ENCODE results near the gene SMIM35.

Gene SMIM35

DNA sequence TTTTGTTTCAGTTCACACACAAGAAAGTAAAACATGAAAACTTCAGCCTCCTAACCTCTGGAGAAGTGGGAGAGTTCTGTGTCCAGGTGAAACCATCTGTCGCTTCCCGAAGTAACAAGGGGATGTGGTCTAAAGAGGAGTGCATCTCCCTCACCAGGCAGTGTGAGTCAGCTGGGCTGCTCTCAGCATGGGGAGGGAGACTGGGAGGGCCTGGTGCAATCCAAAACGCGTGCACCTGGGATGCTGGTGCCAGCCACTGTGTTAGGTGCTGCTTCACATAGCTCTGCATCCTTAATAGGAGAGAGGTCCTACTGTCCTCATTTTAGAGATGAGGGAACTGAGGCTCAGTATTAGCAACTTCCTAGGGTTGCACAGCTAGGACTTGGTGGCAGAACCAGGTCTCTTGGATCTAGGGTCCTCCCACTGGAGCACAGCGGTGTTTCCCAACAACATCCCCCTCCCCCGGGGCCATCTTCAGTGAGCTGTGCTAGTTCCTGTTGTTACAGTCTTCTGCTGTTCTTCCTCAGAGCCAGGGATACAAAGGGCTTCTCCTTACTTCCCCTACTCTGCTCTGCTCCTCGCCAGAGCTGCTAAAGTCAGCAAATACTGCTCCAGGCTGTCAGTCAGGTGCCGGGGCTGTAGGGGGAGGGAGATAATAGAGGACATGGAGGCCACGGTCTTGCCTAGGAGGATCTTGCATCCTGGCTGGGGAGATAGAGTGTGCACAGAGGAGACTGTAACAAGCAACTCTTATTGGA lies 92.6 kb downstream of the SMIM35 start:
- Histone ChIP-seq H3K36me3 (ENCODE audit: insufficient read depth, low read length) (no peaks in the 10 kb centered on the region), H3K4me1 (ENCODE audit: control insufficient read depth, insufficient read depth, low read length, unreplicated experiment) (no peaks in the 10 kb centered on the region), H3K27me3 (ENCODE audit: insufficient read depth, low read length) (peaks cover 16% of the 10 kb centered on the region; the same call in 1 of the 2 replicates), H2AFZ (ENCODE audit: low read length, unreplicated experiment) (no peak overlapping the region), H3K27ac (ENCODE audit: low read depth, low read length) (no peak overlapping the region), H3K79me2 (ENCODE audit: control insufficient read depth, insufficient read depth, low read length, unreplicated experiment) (no peaks in the 10 kb centered on the region), H3K4me3 (ENCODE audit: low read depth, low read length) (no peak overlapping the region)

DNA sequence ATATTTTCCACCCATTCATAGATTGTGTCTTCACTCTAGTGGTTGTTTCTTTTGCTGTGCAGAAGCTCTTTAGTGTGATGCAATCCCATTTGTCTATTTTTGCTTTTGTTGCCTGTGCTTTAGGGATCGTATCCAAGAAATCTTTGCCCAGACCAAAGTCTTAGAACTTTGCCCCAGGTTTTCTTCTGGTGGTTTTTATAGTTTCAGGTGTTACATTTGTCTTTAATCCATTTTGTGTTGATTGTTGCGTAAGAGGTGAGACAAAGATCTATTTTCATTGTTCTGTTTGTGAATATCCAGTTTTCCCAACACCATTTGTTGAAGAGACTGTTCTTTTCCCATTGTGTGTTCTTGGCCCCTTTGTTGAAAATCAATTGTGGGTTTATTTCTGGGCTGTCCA lies 94.1 kb downstream of the SMIM35 start:
- H2AFZ ChIP-seq (ENCODE audit: low read length, unreplicated experiment) = no peak overlapping the region
- no peak overlapping the region for H3K4me3 ChIP-seq (ENCODE audit: low read depth, low read length)
- peaks cover 28% of the 10 kb centered on the region for H3K27me3 ChIP-seq (ENCODE audit: insufficient read depth, low read length)
- no peak overlapping the region for H3K27ac ChIP-seq (ENCODE audit: low read depth, low read length)
- H3K4me1 ChIP-seq (ENCODE audit: control insufficient read depth, insufficient read depth, low read length, unreplicated experiment) = no peaks in the 10 kb centered on the region
- H3K36me3 ChIP-seq (ENCODE audit: insufficient read depth, low read length) = no peaks in the 10 kb centered on the region
- no peaks in the 10 kb centered on the region for H3K79me2 ChIP-seq (ENCODE audit: control insufficient read depth, insufficient read depth, low read length, unreplicated experiment)

DNA sequence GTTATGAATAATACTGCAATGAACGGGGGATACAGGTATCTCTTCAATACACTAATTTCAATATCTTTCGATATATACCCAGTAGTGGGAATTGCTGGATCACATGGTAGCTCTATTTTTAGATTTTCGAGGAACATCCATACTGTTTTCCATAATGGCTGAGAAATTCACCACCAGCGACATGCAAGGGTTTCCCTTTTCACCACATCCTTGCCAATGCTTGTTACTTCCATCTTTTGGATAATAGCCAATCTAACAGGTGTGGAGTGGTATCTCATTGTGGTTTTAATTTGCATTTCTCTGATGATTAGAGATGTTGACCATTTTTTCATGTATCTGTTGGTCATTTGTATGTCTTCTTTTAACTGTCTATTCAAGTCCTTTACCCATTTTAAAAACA lies 94.6 kb downstream of the SMIM35 start:
- no peak overlapping the region for H3K4me3 ChIP-seq (ENCODE audit: low read depth, low read length)
- peaks cover 33% of the 10 kb centered on the region for H3K27me3 ChIP-seq (ENCODE audit: insufficient read depth, low read length)
- no peaks in the 10 kb centered on the region for H3K79me2 ChIP-seq (ENCODE audit: control insufficient read depth, insufficient read depth, low read length, unreplicated experiment)
- H3K36me3 ChIP-seq (ENCODE audit: insufficient read depth, low read length) = no peaks in the 10 kb centered on the region
- H3K27ac ChIP-seq (ENCODE audit: low read depth, low read length) = no peak overlapping the region
- no peak overlapping the region for H2AFZ ChIP-seq (ENCODE audit: low read length, unreplicated experiment)
- no peaks in the 10 kb centered on the region for H3K4me1 ChIP-seq (ENCODE audit: control insufficient read depth, insufficient read depth, low read length, unreplicated experiment)

- H3K79me2 ChIP-seq (ENCODE audit: control insufficient read depth, insufficient read depth, low read length, unreplicated experiment) = no peaks in the 10 kb centered on the region
- no peaks in the 10 kb centered on the region for H3K4me1 ChIP-seq (ENCODE audit: control insufficient read depth, insufficient read depth, low read length, unreplicated experiment)
- H3K4me3 ChIP-seq (ENCODE audit: low read depth, low read length) = no peak overlapping the region
- no peaks in the 10 kb centered on the region for H3K36me3 ChIP-seq (ENCODE audit: insufficient read depth, low read length)
- no peak overlapping the region for H3K27ac ChIP-seq (ENCODE audit: low read depth, low read length)
- H3K27me3 ChIP-seq (ENCODE audit: insufficient read depth, low read length) = peaks cover 57% of the 10 kb centered on the region
- no peak overlapping the region for H2AFZ ChIP-seq (ENCODE audit: low read length, unreplicated experiment)
Measured at GRCh38 chr11:117989351-117990102, 97.2 kb downstream of the SMIM35 start.

DNA sequence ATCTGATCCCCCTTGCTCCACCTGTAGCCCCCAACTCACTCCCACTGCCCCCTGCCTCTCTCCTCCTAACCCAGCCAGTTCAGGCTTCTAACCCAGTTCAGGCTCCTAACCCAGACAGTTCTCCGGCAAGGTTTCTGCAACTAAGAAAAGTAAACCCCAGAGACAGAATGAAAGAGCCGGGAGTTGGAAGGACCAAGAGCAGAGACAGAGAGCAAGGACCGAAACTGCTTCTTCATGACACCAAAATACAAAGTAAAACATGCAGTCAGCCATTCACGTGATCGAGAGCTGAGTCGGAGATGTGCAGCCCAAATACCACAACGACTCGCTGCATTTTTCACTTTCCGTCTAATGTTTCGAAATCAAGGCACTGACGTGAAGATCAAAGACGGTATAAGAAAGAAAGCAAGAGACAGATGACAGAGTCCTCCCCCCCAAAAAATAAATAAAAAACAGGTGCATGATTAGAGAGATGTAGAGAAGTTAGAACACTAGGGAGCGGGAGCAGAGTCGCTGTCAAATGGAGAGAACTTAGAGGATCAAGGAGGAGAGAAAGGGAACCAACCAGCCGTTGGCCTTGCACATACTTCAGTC lies 99.7 kb downstream of the SMIM35 start:
- no peak overlapping the region for H3K27ac ChIP-seq (ENCODE audit: low read depth, low read length)
- H3K36me3 ChIP-seq (ENCODE audit: insufficient read depth, low read length) = no peaks in the 10 kb centered on the region
- no peak overlapping the region for H2AFZ ChIP-seq (ENCODE audit: low read length, unreplicated experiment)
- no peaks in the 10 kb centered on the region for H3K79me2 ChIP-seq (ENCODE audit: control insufficient read depth, insufficient read depth, low read length, unreplicated experiment)
- H3K4me1 ChIP-seq (ENCODE audit: control insufficient read depth, insufficient read depth, low read length, unreplicated experiment) = no peaks in the 10 kb centered on the region
- H3K4me3 ChIP-seq (ENCODE audit: low read depth, low read length) = no peak overlapping the region
- peaks cover 56% of the 10 kb centered on the region for H3K27me3 ChIP-seq (ENCODE audit: insufficient read depth, low read length)

DNA sequence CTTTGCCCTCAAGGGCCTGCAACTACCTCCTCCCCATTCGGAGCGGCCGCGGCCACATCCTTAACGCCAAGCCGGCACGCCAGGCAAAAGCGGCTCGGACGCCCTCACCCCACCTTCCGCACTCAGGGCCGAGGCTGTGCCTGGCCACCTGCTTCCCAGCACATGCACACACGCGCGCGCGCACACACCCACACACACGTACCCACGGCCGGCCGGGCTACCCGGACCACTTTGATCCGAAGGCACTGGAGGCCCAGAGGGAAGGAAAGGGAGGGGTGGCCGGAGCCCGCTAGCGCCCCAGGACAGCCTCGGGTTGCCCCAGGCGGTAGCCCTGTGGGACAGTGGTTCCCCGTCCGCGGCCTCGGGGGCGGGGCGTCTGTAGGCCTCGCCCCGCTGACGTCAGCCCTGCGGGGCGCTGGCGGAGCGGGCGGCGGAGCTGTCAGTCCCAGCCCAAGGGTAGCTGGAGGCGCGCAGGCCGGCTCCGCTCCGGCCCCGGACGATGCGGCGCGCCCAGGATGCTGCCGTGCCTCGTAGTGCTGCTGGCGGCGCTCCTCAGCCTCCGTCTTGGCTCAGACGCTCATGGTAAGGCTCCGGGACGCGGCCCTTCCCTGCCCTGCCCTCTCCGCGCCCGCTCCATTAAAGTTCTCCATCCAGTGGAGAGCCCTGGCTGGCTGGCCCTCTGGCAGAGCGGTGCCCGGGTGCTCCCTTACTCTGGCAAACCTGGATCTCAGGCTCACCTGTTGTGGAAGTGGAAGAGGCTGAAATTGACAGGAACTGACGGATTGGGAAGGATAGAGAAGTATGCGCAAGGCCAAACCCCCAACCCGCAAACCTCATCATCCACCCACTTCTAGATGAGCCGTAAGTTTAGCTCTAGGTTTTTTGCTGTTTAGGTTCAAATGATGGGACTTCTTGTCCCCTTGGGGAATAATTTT lies 100.5 kb downstream of the SMIM35 start, which contains the start of gene IL10RA:
IL10RA (plus strand) TSS at position 442 of the 935 bp plus-strand sequence; CDS start at position 516, 74 bp downstream.
- Histone ChIP-seq H3K27me3 (ENCODE audit: insufficient read depth, low read length) (peaks cover 59% of the 10 kb centered on the region), H3K4me3 (ENCODE audit: low read depth, low read length) (peak within 1 kb of the TSS; percentile 51), H3K79me2 (ENCODE audit: control insufficient read depth, insufficient read depth, low read length, unreplicated experiment) (no peaks in the 10 kb centered on the region), H2AFZ (ENCODE audit: low read length, unreplicated experiment) (no peak within 1 kb of the TSS), H3K36me3 (ENCODE audit: insufficient read depth, low read length) (no peaks in the 10 kb centered on the region), H3K27ac (ENCODE audit: low read depth, low read length) (no peak within 1 kb of the TSS), H3K4me1 (ENCODE audit: control insufficient read depth, insufficient read depth, low read length, unreplicated experiment) (no peaks in the 10 kb centered on the region)

- Histone ChIP-seq H3K27ac (ENCODE audit: low read depth, low read length) (no peak overlapping the region), H3K27me3 (ENCODE audit: insufficient read depth, low read length) (peaks cover 68% of the 10 kb centered on the region), H3K79me2 (ENCODE audit: control insufficient read depth, insufficient read depth, low read length, unreplicated experiment) (no peaks in the 10 kb centered on the region), H3K4me1 (ENCODE audit: control insufficient read depth, insufficient read depth, low read length, unreplicated experiment) (no peaks in the 10 kb centered on the region), H2AFZ (ENCODE audit: low read length, unreplicated experiment) (no peak overlapping the region), H3K4me3 (ENCODE audit: low read depth, low read length) (no peak overlapping the region), H3K36me3 (ENCODE audit: insufficient read depth, low read length) (no peaks in the 10 kb centered on the region)
Measured at GRCh38 chr11:117984476-117984875, 102.3 kb downstream of the SMIM35 start.

- Histone ChIP-seq H3K4me1 (ENCODE audit: control insufficient read depth, insufficient read depth, low read length, unreplicated experiment) (no peaks in the 10 kb centered on the region), H3K79me2 (ENCODE audit: control insufficient read depth, insufficient read depth, low read length, unreplicated experiment) (no peaks in the 10 kb centered on the region)
Measured at GRCh38 chr11:117983163-117983475, 103.6 kb downstream of the SMIM35 start.

DNA sequence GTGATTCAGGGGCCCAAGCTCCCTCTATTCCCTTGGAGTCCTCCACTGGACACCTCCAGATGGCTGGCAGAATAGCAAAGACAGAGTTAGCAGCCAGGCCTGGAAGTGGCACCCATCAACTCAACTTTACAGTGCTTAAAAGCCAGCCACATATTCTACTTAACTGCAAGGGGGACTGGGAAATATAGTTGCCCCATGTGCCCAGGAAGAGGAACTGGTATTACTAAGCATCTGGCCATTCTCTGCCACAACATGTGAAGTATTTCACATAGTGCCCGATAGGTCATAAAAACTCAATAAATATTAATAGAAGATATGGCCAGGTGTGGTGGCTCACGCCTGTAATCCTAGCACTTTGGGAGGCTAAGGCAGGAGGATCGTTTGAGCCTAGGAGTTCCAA lies 106.0 kb downstream of the SMIM35 start:
- Histone ChIP-seq H3K4me3 (ENCODE audit: low read depth, low read length) (no peak overlapping the region), H3K4me1 (ENCODE audit: control insufficient read depth, insufficient read depth, low read length, unreplicated experiment) (no peaks in the 10 kb centered on the region), H2AFZ (ENCODE audit: low read length, unreplicated experiment) (no peak overlapping the region), H3K36me3 (ENCODE audit: insufficient read depth, low read length) (no peaks in the 10 kb centered on the region), H3K27me3 (ENCODE audit: insufficient read depth, low read length) (peaks cover 44% of the 10 kb centered on the region), H3K79me2 (ENCODE audit: control insufficient read depth, insufficient read depth, low read length, unreplicated experiment) (no peaks in the 10 kb centered on the region), H3K27ac (ENCODE audit: low read depth, low read length) (no peak overlapping the region)

More at GRCh38 chr11:117983163-117983475, 103.6 kb downstream of the SMIM35 start:
- Histone ChIP-seq H3K36me3 (ENCODE audit: insufficient read depth, low read length) (no peaks in the 10 kb centered on the region), H2AFZ (ENCODE audit: low read length, unreplicated experiment) (no peak overlapping the region), H3K27ac (ENCODE audit: low read depth, low read length) (no peak overlapping the region), H3K27me3 (ENCODE audit: insufficient read depth, low read length) (peaks cover 61% of the 10 kb centered on the region), H3K4me3 (ENCODE audit: low read depth, low read length) (no peak overlapping the region)

DNA sequence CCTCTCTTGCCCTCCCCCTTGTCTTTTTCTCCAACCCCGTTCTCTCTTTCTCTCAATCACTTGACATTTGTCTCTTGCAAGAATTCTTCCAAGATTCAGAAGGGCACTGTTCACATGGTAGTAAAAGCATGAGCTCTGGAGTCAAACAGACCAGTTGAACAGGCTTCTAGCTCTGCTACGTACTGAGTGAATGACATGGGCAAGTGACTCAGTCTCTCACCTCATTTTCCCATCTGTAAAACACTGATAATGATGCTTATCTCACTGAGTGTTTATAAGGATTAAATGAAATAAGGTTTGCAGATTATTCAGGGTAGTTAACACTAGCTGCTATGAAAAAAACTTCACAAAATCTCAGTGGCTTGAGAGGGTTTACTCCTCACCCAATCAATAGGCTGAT lies 106.5 kb downstream of the SMIM35 start:
- Histone ChIP-seq H2AFZ (ENCODE audit: low read length, unreplicated experiment) (no peak overlapping the region), H3K4me3 (ENCODE audit: low read depth, low read length) (no peak overlapping the region), H3K4me1 (ENCODE audit: control insufficient read depth, insufficient read depth, low read length, unreplicated experiment) (no peaks in the 10 kb centered on the region), H3K36me3 (ENCODE audit: insufficient read depth, low read length) (no peaks in the 10 kb centered on the region), H3K27me3 (ENCODE audit: insufficient read depth, low read length) (peaks cover 40% of the 10 kb centered on the region), H3K27ac (ENCODE audit: low read depth, low read length) (no peak overlapping the region), H3K79me2 (ENCODE audit: control insufficient read depth, insufficient read depth, low read length, unreplicated experiment) (no peaks in the 10 kb centered on the region)

All from ACC112 (cell line).